VCaP (cell line): ENCODE data around the gene TMEM39A.

Source experiments
- H3K27ac ChIP-seq: fragments of 450-650 bp; 2 replicates; pipeline ENCODE4 v1.5.1; 2017
- CTCF ChIP-seq: fragments of 450-650 bp; conservative IDR thresholded peaks from 2 replicates; pipeline ENCODE4 v1.5.1; 2017; ENCODE audit warnings: mild to moderate bottlenecking, moderate library complexity

Gene TMEM39A

GRCh38 chr3:119500265-119500664 is 36.9 kb upstream of the TMEM39A start:
- H3K27ac ChIP-seq = 0 out of 2 replicates have a peak overlapping the region, but pooled peaks have one; percentile 8
- TF ChIP-seq CTCF = no peak

GRCh38 chr3:119498186-119499011 is 35.0 kb upstream of the TMEM39A start, which contains the start of gene TIMMDC1:
Gene TIMMDC1 (plus strand): TSS chr3:119498547. CDS start chr3:119498734, 187 bp downstream.
- H3K27ac ChIP-seq = peak within 1 kb of the TSS; percentile 91
- no peak for TF ChIP-seq CTCF

- peak overlapping the region; percentile 91 for H3K27ac ChIP-seq
- TF ChIP-seq CTCF = no peak
Observed at GRCh38 chr3:119497820-119498185, 34.4 kb upstream of the TMEM39A start.

GRCh38 chr3:119494597-119494996 is 31.2 kb upstream of the TMEM39A start:
- TF ChIP-seq CTCF = no peak
- no peak overlapping the region for H3K27ac ChIP-seq

- no peak for TF ChIP-seq CTCF
- no peak overlapping the region for H3K27ac ChIP-seq
Observed at GRCh38 chr3:119492810-119493209, 29.4 kb upstream of the TMEM39A start.

- TF ChIP-seq CTCF = no peak
- H3K27ac ChIP-seq = no peak overlapping the region
Observed at GRCh38 chr3:119492128-119492527, 28.7 kb upstream of the TMEM39A start.

GRCh38 chr3:119490153-119490552 is 26.7 kb upstream of the TMEM39A start:
- no peak overlapping the region for H3K27ac ChIP-seq
- TF ChIP-seq CTCF = no peak
